Activated effector memory CD4-positive, alpha-beta T cell treated with anti-CD3 and anti-CD28 coated beads, Interleukin-2, amount 50 U/mL, for 16 hours (primary cell): ENCODE data around the gene FOXP4.

Source experiments
- DNase-seq: peaks from one replicate; pipeline ENCODE4 v3.0.0-alpha.2; 2020

FOXP4 gene

GRCh38 chr6:41635365-41635764, 89.2 kb downstream of the FOXP4 start:
- no peak for DNase-seq

GRCh38 chr6:41636833-41637193, 90.6 kb downstream of the FOXP4 start:
- DNase-seq, result no peak

DNA sequence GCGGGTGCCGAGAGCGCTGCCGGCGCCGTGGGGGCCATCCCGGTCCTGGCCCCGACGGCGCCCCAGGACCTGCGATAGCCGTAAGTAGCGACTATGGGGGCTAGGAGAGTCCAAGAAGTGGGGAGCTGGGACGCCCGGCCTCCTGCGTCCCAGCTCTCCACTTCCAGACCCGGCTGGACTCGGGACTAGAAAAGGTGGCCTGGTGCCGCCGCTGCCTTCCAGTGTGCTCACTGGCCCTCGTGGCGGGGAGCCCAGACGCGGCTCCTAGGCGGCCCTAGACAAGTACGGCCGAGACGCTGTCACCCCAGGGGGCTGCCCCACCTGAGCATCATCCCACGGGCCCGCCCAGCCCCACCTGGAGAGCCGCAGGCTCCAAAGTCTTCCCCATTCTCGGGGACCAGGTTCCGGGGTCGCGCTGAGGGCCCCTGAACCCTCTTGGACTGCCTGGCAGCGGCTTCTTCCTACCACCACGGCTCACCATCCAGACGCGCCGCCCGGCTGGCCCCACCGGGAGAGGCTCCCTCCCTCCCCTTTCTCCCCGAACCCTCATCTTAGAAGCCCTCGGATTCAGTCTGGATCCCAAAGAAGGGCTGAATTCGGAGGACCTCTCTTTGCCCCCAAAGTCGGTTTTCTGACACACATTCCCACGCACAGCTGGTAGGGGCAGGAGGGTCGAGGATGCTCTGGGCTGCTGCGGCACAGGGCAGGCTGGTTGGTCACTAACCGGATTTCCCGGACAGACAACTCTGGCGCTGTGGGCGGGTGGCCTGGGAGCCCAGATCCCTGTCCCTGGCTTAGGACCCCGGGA, 91.2 kb downstream of the FOXP4 start:
- no peak for DNase-seq

DNA sequence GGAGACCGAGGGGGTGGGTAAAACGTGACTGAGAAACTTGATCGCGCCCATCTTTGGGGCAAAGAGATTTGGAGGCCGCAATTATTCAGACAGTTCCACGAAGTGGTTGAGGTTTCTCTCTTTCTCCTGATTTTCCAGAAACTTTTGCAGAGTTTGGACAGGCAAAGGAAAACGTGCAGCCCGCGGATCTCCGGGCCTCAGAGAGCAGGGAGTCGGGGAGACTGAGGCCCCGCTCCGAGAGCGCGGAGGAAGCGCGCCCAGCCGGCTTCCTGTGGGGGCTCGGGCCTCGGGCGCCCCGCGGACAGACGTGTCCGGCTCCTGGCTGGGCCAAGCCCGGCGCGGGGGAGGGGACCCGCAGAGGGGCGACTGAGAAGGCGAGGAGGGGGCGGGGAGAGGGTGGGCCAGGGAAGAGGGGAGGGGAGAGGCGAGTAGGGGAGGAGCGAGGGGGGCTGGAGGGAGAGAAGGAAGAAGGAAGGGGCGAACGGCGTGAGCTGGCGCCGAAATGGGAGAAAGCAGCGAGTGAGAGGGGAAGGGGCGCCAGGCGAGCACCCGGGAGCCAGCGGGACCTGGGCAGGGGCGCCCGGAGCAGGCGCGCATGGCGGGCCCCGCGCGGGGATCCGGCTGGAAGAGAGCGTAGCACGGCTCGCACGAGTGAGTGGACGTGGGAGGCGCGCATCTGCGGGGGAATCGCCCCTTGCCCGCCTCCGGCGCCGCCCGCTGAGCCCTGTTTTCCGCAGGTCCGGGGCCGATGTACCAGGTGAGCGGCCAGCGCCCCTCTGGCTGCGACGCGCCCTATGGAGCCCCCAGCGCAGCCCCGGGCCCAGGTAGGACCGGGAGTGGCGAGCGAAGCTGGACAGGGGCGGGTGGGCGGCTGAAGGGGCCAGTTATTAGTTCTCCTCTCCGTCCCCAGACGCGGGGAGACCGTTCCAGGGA, 92.1 kb downstream of the FOXP4 start, which contains the start of gene MDFI:
Gene MDFI (plus strand): TSS at position 467 of the 933 bp plus-strand sequence. CDS start 282 bp downstream, at position 749.
- no peak for DNase-seq

DNA sequence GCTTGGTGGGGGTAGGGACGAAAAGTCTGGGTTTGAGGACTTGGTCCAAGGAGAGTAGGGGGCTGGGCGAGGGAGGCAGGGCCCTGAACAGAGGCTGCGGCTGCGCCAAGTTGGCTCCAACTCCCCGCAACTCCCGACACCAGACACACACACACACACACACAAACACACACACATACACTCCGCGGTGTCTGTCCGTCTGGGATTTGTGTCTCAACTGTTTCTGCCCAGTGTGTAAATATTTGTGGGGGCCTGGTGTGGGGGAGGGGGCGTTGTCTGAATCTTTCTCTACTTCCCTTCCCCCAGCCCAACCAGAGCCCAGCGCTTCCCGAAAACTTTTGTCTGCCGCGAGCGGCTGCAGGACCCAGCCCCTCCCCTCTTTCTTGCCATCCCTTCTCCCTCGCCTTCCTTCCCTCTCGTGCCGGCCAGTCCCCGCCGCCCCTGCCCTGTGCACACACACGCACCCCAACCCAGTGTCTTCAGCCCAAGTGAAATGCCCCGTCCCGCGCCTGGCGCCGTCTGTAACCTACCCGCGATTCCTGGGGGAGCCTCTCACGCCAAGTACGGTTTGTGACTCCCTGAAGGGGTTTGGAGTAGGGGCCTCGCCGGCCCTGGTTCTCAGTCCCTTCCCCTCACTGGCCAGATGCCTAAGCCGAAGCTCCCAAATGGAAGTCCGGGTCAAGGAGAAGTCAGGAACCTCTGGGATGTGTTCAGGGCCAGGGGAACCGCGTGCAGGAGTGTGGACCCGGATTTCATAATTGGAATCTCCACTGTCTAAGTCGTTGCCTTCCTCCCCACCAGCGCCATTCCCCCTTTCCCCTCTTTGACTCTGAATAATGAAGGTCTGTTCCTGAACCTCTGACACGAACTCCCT, 93.0 kb downstream of the FOXP4 start:
- no peak for DNase-seq

DNA sequence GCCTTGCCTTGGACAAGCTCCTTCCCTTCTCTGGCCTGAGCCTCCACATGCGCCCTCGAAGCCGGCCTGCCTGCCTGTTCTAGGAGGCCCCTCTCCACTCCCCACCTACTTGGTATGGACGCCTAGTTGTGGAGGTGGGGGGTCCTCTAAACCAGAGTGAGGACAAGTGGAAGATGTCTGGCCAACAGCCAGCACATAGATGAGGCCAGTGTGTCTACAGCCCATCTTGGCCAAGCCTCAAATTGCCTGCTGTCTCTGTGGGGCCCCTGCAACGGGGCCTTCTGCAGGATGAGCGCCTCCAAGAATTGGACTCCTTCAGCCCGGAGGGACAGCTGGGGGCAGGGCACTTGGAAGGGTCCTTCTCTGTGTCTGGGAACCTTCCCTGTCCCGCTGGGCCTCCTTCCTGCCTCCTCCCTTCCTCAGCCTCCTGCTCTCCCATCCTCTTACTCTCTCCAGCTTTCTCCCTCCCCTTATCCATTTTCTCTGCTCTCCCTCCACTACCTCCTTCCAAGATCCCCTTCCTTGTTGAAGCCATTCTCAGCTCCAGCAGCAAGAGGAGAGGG, 93.7 kb downstream of the FOXP4 start:
- DNase-seq, result no peak

DNA sequence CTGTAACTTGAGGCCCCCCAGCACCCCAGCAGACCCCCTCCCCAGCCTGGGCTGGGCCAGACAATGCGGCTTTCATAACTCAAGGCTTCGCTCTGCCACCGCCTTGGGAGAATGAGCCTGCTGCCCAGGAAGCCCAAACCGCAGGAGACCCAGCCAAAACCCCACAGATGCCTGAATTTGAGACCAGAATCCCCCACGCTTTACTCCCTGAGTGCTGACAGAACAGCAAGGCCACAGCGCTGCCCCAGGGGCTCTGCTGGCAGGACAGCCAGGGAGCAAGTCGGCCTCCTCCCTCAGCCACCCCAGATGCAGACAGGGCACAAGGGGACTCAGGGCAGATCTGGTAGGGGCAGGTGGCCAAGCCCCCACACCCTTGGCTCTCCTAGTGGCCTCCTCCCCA, 94.2 kb downstream of the FOXP4 start:
- no peak for DNase-seq

- no peak for DNase-seq
These were observed 95.3 kb downstream of the FOXP4 start for GRCh38 chr6:41641352-41641925.

DNA sequence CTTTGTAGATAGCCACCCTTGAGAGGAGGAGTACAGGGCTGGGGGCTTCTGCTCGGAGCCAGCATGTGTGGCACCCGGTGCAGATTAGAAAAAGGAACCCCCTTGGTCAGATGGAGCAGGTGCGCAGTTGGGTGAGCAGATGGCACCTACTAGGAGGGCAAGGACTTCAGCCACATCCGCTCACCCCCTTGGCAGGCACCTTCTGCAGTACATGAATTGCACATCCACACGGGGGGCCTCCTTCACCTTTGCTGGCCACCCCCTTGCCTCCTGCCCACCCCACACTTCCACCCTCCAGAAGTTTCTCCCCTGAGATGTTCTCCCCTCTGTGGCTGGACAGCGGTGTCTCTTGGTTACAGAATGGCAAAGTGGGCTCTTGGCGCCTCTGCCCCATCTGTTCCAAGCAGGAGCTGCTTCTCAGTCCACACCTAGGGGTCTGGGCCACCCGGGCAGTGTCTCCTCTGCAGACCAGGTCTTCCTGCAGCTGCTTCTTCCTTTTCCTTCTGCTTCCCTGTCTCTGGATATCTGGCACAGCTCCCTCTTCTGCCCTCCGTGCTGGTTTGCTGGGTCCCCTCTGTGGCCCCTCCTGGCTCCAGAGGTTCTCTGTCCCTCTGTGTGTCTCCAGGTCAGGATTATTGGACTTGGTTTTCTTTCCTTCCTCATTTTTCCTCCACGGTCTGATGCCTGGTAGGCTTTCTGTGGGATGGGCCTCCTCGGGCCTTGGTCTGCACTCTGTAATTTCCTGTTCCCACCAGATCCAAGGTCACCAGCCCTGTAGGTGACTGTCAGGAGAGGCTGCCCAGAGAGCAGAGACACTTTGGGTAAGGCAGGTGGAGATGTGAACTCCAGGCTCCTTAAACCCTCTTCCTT, 96.1 kb downstream of the FOXP4 start:
- no peak for DNase-seq

DNA sequence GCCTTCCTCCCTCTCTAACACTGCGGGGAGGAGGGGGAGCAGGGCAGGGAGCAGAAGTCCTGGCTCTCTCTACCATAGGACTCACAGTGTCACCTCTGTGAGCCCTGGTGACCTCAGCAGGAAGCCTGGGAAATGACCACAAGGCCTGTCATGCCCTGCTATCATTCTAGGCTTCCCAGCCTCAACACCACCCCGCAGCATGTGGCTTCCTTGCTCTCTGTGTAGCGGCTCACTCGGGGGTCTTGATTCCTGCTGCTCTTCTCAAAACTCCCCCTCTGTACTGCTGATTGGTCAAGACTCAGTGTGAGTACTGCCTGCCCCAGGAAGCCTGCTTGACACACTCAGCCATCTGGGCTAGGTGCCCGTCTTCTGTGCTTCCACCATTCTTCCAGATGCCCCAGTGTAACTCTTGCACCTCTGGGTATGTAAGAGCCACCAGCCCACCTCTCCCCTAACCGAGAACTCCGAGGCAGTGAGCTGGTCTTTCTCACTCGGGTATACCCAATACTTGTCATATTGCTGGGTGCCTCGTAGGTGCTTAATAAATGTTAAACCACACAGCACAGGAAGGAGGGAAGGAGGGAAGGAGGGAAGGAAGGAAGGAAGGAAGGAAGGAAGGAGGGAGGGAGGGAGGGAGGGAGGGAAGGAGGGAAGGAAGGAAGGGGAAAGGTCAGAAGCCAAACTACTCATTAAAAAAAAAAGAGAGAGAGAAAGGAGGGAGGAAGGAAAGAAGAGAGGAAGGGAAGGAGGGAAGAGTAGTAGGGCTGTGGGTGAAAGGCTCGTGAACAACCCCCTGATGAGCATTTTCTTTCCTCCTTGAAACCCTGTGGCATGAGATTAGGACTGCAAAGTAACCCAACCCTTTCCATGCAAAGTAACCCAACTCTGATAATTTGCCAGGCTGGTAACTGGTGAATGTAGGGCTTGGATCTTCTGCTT, 97.0 kb downstream of the FOXP4 start:
- DNase-seq, result no peak

- DNase-seq, result no peak
These were observed 97.7 kb downstream of the FOXP4 start for GRCh38 chr6:41643899-41644269.

GRCh38 chr6:41644297-41644879, 98.2 kb downstream of the FOXP4 start:
- DNase-seq, result peak; percentile 44

DNA sequence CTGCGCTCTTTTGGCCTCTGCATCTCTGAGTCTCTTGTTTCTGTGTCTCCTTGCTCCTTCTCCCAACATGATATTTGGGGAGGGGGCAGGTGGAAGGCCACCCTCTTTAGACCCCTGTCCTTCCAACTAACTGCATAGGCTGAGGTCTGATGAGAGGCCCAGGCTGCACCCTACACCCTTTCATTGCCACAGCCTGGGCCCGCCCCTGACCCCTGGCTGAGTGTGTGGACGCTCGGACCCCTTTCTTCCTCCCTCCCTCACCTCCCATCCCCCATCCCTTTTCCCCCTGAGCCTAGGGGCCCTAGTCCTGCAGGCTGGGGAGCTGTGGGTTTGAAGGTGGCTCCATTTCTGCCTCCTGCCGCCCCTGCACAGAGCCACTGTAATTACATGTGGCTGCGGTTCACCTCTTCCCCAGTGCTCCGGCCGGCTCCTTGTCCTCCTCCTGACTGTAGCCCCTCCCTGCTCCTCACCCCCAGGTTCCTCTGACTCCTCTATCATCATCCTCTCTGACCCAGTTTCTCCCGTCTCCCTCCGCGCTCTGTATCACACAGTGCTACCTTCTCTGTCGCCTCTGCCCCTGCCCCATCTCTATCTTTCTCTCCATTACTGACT, 98.9 kb downstream of the FOXP4 start:
- DNase-seq, result peak; percentile 36

GRCh38 chr6:41646026-41646795, 100.0 kb downstream of the FOXP4 start:
- peak; percentile 49 for DNase-seq

DNA sequence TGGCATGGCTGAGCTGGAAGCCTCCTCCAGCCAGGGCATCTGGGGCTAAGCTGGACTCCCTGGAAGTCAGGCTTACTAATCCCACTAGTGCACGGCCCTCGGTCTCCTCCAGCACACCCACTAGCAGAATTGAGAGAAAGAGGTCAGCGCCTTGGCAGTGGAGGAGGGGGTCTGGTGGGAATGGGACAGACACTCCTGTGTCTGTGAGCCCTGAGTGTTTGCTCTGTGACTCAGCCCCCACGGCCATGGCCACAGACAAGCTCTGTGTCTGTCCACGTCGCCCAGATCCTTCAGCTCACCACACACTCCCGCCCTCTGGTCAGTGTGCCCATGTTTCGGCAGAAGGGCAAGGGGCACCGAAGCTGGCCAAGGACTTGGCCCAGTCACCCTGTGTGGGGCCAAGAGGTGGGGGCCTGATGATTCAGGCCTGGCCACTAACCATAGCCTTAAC, 100.9 kb downstream of the FOXP4 start:
- no peak for DNase-seq

DNA sequence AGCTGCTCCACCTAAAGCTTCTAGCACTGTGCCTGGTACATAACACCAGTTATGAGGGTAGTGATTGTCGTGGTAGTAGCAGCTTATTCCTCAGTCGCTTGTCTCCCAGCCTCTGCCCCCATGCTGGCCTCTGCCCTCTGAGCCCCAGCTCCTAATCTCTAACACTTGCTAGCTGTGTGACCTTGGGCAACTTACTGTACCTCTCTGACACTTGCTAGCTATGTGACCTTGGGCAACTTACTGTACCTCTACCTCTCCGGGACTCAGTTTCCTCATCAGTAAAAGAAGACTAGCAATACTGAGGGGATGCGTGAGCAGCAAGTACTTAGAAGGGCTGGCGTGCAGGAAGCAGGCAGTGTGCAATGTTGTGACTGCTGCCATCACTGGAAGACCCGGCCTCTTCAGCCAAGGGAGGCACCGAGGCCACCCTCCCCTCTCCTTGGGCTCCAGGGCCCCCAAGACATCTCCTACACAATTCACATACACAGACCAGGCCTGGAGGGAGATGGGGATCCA, 101.9 kb downstream of the FOXP4 start:
- no peak for DNase-seq

- no peak for DNase-seq
These were observed 102.7 kb downstream of the FOXP4 start for GRCh38 chr6:41648921-41649320.

DNA sequence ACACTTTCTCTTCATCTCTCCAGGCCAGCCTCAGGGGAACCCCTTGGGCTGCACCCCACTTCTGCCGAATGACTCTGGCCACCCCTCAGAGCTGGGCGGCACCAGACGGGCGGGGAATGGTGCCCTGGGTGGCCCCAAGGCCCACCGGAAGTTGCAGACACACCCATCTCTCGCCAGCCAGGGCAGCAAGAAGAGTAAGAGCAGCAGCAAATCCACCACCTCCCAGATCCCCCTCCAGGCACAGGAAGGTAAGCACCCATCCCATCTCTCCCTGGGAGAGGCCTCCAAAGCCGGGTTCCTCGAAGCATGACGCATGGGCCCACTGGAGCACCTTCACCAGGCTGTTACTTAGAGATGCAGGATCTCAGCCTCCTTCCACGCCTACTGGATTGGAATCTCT, 103.4 kb downstream of the FOXP4 start:
- DNase-seq, result no peak
